HepG2 (cell line): ENCODE results near the gene MYO9A. TPM values are rescaled to one million over a fixed set of nuclear protein-coding genes. Genes with fewer than 3 reads are reported as not detected.

ENCODE experiments used
- ATM ChIP-seq: fragments of 450-650 bp; IDR thresholded peaks from 2 replicates; pipeline ENCODE4 v1.7.1; 2017; ENCODE audit warnings: mild to moderate bottlenecking, borderline replicate concordance
- IKZF4 ChIP-seq: sonication (generic); formaldehyde crosslinking; IDR thresholded peaks from 2 replicates; pipeline ENCODE4 v1.5.1; 2020; ENCODE audit warnings: borderline replicate concordance, mild to moderate bottlenecking, low read depth, missing genetic modification reagents; ENCODE audit errors: not compliant biosample characterization
- ISL2 ChIP-seq: sonication (generic); formaldehyde crosslinking; IDR thresholded peaks from 2 replicates; pipeline ENCODE4 v1.5.0; 2020; ENCODE audit warnings: missing genetic modification reagents
- MATR3 ChIP-seq: sonication (generic); formaldehyde crosslinking; IDR thresholded peaks from 2 replicates; pipeline ENCODE4 v1.4.0; 2020; ENCODE audit warnings: missing genetic modification reagents
- MZF1 ChIP-seq: sonication (generic); formaldehyde crosslinking; IDR thresholded peaks from 2 replicates; pipeline ENCODE4 v1.8.1; 2023; ENCODE audit warnings: mild to moderate bottlenecking, missing genetic modification reagents, borderline replicate concordance
- NFATC3 ChIP-seq: sonication (generic); formaldehyde crosslinking; IDR thresholded peaks from 2 replicates; pipeline ENCODE4 v1.5.1; 2020; ENCODE audit warnings: mild to moderate bottlenecking, missing genetic modification reagents
- YEATS4 ChIP-seq: sonication (generic); formaldehyde crosslinking; IDR thresholded peaks from 2 replicates; pipeline ENCODE4 v1.4.0; 2020; ENCODE audit warnings: missing genetic modification reagents, borderline replicate concordance
- ZBTB4 ChIP-seq: sonication (generic); formaldehyde crosslinking; IDR thresholded peaks from 2 replicates; pipeline ENCODE4 v1.4.0; 2020; ENCODE audit warnings: missing genetic modification reagents, mild to moderate bottlenecking, borderline replicate concordance
- ZFP91 ChIP-seq: sonication (generic); formaldehyde crosslinking; IDR thresholded peaks from 2 replicates; pipeline ENCODE4 v1.9.0; 2022; ENCODE audit warnings: missing genetic modification reagents, mild to moderate bottlenecking, borderline replicate concordance
- ZNF543 ChIP-seq: sonication (generic); formaldehyde crosslinking; IDR thresholded peaks from 2 replicates; pipeline ENCODE4 v1.4.0; 2020; ENCODE audit warnings: mild to moderate bottlenecking, missing genetic modification reagents
- ZNF572 ChIP-seq: sonication (generic); formaldehyde crosslinking; IDR thresholded peaks from 2 replicates; pipeline ENCODE4 v1.5.1; 2020; ENCODE audit warnings: mild to moderate bottlenecking, missing genetic modification reagents
- ZNF792 ChIP-seq: IDR thresholded peaks from 2 replicates; pipeline ENCODE4 v1.6.1; 2016
- polyA plus RNA-seq, 8 experiments: library from polyadenylated mRNA; depleted of rRNA in 3 of 8; stranded (reverse) in 7 of 8; unstranded in 1 of 8; fragments of >200 nt; fragmentation: Illumina TruSeq in 4 of 8; extraction: Trizol in 4 of 8; gene quantifications; 2 replicates each; pipeline versions ENCODE4 v1.2.1 to v1.2.3, GENCODE V29; 2011 to 2016; ENCODE audit warnings: low read depth in 4 of 8, missing spikeins in 1 of 8, mixed read lengths in 1 of 8; ENCODE audit not compliant: insufficient read depth in 1 of 8
- total RNA-seq, 5 experiments: library from RNA; depleted of rRNA; stranded (reverse); fragments of >200 nt; fragmentation: Illumina TruSeq; extraction: Trizol; gene quantifications; 2 replicates each; pipeline ENCODE4 v1.2.3, GENCODE V29; 2016; ENCODE audit warnings: low read depth in 1 of 5
- TF ChIP-seq, protein P1 (sequence below): sonication (generic); formaldehyde crosslinking; IDR thresholded peaks from 2 replicates; pipeline ENCODE4 v1.4.0; 2020; ENCODE audit warnings: missing genetic modification reagents
- TF ChIP-seq, protein P2 (sequence below): sonication (generic); formaldehyde crosslinking; IDR thresholded peaks from 2 replicates; pipeline ENCODE4 v1.5.0; 2020; ENCODE audit warnings: mild to moderate bottlenecking, missing genetic modification reagents, borderline replicate concordance

The MYO9A gene
- total and polyA plus RNA-seq, 2 of the 13 experiments (the other 11 are each of a cell fraction or from before 2014, with no cell fraction given), result 4.8 to 15.3 TPM

DNA sequence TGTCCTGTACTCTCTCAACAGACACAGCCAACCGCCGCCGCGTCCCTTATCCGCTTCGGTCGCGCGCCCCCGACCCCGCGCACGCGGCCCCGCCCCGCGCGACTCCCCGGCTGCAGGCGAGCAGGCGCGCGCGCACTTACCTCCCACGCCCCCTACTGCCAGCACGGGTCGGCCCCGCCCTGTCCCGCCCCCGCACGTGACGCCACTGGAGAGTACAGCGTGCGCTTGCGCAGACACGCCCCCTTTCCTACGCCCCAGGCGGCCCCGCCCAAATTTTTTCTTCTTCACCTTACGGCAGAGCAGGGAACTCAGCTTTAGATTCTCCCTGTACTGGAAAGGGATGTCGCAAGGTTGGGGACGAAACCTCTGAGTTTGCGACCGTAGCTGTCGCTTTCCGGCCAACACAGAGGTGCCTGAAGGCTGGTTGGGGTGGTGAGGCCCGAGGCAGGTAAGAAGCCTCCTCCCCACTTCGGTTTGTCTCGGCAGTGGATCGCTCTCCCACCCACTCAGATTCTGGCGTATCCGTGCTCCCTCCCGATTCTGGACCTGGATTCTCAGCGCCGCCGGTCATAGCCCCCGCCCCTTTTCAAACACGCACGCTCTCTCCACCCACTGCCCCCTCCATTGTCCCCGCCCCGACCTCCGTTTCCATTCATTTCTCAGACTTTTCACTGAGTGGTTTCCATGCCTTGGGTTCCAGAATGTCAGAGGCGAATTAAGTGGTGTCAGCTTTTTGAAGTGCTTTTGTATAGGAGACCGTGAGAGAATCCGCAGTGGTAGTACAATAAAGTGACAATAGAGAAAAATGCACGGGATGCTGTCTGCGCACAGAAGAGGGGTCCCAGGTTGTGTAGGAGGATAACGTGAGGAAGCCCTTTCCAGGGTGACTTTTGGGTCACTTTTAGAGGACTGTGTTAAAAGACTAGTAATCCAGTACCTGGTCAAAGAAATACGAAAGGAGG lies at the start of gene MYO9A, which contains the start of gene SENP8 (continued):
- peak; percentile 42; the same call in 1 of the 2 replicates for TF ChIP-seq ZFP91 (CRISPR knock-in tag)
- no peak for TF ChIP-seq NFATC3 (CRISPR knock-in tag)
- no peak for TF ChIP-seq ZNF572 (CRISPR knock-in tag)
- 0 out of 2 replicates have a peak, but pooled peaks have one; percentile 12 for TF ChIP-seq ISL2 (CRISPR knock-in tag)
- peak; percentile 16 for TF ChIP-seq IKZF4 (CRISPR knock-in tag)
- TF ChIP-seq ZNF543 (CRISPR knock-in tag), result no peak
- TF ChIP-seq ATM, result no peak
- no peak for TF ChIP-seq MZF1 (CRISPR knock-in tag)
- TF ChIP-seq, protein P1, sequence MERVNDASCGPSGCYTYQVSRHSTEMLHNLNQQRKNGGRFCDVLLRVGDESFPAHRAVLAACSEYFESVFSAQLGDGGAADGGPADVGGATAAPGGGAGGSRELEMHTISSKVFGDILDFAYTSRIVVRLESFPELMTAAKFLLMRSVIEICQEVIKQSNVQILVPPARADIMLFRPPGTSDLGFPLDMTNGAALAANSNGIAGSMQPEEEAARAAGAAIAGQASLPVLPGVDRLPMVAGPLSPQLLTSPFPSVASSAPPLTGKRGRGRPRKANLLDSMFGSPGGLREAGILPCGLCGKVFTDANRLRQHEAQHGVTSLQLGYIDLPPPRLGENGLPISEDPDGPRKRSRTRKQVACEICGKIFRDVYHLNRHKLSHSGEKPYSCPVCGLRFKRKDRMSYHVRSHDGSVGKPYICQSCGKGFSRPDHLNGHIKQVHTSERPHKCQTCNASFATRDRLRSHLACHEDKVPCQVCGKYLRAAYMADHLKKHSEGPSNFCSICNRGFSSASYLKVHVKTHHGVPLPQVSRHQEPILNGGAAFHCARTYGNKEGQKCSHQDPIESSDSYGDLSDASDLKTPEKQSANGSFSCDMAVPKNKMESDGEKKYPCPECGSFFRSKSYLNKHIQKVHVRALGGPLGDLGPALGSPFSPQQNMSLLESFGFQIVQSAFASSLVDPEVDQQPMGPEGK, result peak; percentile 44
- TF ChIP-seq, protein P2, sequence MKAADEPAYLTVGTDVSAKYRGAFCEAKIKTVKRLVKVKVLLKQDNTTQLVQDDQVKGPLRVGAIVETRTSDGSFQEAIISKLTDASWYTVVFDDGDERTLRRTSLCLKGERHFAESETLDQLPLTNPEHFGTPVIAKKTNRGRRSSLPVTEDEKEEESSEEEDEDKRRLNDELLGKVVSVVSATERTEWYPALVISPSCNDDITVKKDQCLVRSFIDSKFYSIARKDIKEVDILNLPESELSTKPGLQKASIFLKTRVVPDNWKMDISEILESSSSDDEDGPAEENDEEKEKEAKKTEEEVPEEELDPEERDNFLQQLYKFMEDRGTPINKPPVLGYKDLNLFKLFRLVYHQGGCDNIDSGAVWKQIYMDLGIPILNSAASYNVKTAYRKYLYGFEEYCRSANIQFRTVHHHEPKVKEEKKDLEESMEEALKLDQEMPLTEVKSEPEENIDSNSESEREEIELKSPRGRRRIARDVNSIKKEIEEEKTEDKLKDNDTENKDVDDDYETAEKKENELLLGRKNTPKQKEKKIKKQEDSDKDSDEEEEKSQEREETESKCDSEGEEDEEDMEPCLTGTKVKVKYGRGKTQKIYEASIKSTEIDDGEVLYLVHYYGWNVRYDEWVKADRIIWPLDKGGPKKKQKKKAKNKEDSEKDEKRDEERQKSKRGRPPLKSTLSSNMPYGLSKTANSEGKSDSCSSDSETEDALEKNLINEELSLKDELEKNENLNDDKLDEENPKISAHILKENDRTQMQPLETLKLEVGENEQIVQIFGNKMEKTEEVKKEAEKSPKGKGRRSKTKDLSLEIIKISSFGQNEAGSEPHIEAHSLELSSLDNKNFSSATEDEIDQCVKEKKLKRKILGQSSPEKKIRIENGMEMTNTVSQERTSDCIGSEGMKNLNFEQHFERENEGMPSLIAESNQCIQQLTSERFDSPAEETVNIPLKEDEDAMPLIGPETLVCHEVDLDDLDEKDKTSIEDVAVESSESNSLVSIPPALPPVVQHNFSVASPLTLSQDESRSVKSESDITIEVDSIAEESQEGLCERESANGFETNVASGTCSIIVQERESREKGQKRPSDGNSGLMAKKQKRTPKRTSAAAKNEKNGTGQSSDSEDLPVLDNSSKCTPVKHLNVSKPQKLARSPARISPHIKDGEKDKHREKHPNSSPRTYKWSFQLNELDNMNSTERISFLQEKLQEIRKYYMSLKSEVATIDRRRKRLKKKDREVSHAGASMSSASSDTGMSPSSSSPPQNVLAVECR (CRISPR knock-in tag), result peak; percentile 63; the same call in 1 of the 2 replicates
- TF ChIP-seq YEATS4 (CRISPR knock-in tag), result no peak; the same call in none of the 2 replicates
- no peak for TF ChIP-seq ZBTB4
- 0 out of 2 replicates have a peak, but pooled peaks have one; percentile 28 for TF ChIP-seq ZNF792 (CRISPR knock-in tag)
- no peak for TF ChIP-seq MATR3 (CRISPR knock-in tag)
